Fibroblast of skin of scalp (primary cell): Measurements from ENCODE around the gene CDK5RAP2.

ENCODE experiments used
- DNase-seq: peaks from one replicate; pipeline ENCODE4 v3.0.0-alpha.2; 2013

Gene CDK5RAP2

GRCh38 chr9:120378680-120379079, 201.3 kb downstream of the CDK5RAP2 start:
- DNase-seq, result no peak

GRCh38 chr9:120377268-120378159, 202.5 kb downstream of the CDK5RAP2 start:
- no peak for DNase-seq

- DNase-seq, result no peak
Observed at GRCh38 chr9:120376101-120376500, 203.9 kb downstream of the CDK5RAP2 start.

GRCh38 chr9:120375316-120375715, 204.7 kb downstream of the CDK5RAP2 start:
- DNase-seq, result no peak

GRCh38 chr9:120374817-120375216, 205.2 kb downstream of the CDK5RAP2 start:
- no peak for DNase-seq

- DNase-seq, result no peak
Observed at GRCh38 chr9:120374239-120374638, 205.7 kb downstream of the CDK5RAP2 start.

GRCh38 chr9:120372040-120372439, 207.9 kb downstream of the CDK5RAP2 start:
- DNase-seq, result no peak

GRCh38 chr9:120369608-120370220, 210.3 kb downstream of the CDK5RAP2 start:
- peak; percentile 58 for DNase-seq

- no peak for DNase-seq
Observed at GRCh38 chr9:120368799-120369198, 211.2 kb downstream of the CDK5RAP2 start.

GRCh38 chr9:120366644-120367019, 213.3 kb downstream of the CDK5RAP2 start:
- DNase-seq, result peak; percentile 93

- DNase-seq, result no peak
Observed at GRCh38 chr9:120365386-120365785, 214.6 kb downstream of the CDK5RAP2 start.

- DNase-seq, result no peak
Observed at GRCh38 chr9:120363697-120364096, 216.3 kb downstream of the CDK5RAP2 start.

- no peak for DNase-seq
Observed at GRCh38 chr9:120362446-120362845, 217.5 kb downstream of the CDK5RAP2 start.

- no peak for DNase-seq
Observed at GRCh38 chr9:120361551-120361950, 218.4 kb downstream of the CDK5RAP2 start.

- DNase-seq, result no peak
Observed at GRCh38 chr9:120360510-120360909, 219.5 kb downstream of the CDK5RAP2 start.

- DNase-seq, result peak; percentile 59
Observed at GRCh38 chr9:120360046-120360445, 219.9 kb downstream of the CDK5RAP2 start.

GRCh38 chr9:120358877-120359276, 221.1 kb downstream of the CDK5RAP2 start:
- no peak for DNase-seq

GRCh38 chr9:120353506-120353905, 226.5 kb downstream of the CDK5RAP2 start:
- DNase-seq, result peak; percentile 51

- DNase-seq, result no peak
Observed at GRCh38 chr9:120351106-120351505, 228.9 kb downstream of the CDK5RAP2 start.

- DNase-seq, result peak; percentile 46
Observed at GRCh38 chr9:120350596-120350995, 229.4 kb downstream of the CDK5RAP2 start.

- peak; percentile 62 for DNase-seq
Observed at GRCh38 chr9:120348951-120349429, 231.0 kb downstream of the CDK5RAP2 start.

- DNase-seq, result no peak
Observed at GRCh38 chr9:120345379-120345778, 234.6 kb downstream of the CDK5RAP2 start.

- DNase-seq, result peak; percentile 78
Observed at GRCh38 chr9:120344230-120344629, 235.7 kb downstream of the CDK5RAP2 start.

GRCh38 chr9:120343416-120343815, 236.6 kb downstream of the CDK5RAP2 start:
- no peak for DNase-seq
